ENCODE data around the gene PLEKHG3.

PLEKHG3 gene

DNA sequence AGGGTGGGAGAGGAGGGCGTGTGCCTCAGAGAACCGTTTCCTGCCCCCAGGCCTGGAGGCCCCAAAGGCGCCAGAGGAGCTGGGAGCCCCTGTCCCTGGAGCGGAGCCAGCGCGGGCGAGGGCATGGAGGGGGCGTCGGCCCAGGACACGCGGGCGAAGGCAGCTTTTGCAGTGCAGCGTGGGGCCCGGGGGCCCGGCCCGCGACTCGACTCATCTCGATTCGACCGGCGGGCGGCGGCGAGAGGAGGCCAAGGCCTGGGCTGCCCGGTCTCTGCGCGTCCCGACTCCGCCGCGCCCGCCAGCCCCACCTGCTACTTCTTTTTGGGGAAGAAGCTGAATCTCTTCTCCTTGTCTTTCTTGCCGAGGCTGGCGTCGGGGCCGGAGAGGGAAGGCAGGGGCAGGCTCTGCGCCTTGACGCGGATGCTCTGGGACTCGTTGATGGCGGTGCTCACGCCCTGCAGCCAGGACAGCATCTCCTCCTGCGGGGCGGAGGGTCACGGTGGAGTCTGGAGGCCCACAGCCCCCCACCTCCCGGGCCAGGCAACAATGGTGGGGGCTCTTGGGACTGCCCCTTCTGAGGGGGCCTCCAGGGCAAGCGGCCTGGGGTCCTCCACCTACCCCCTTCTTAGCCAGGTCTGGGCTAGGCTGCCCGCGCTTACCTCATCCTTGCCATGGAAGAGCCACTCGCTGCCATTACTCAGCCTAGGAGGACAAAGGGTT, 44.9 kb downstream of the PLEKHG3 start:
- DNase-seq, result no peak

- no peak for DNase-seq
These were observed 48.7 kb downstream of the PLEKHG3 start for GRCh38 chr14:64752909-64753308.

- no peak for DNase-seq
These were observed 49.1 kb downstream of the PLEKHG3 start for GRCh38 chr14:64753374-64753773.

GRCh38 chr14:64753999-64754398, 49.8 kb downstream of the PLEKHG3 start:
- DNase-seq, result no peak

GRCh38 chr14:64754685-64755084, 50.5 kb downstream of the PLEKHG3 start:
- no peak for DNase-seq

- DNase-seq, result no peak
These were observed 51.6 kb downstream of the PLEKHG3 start for GRCh38 chr14:64755781-64756221.

DNA sequence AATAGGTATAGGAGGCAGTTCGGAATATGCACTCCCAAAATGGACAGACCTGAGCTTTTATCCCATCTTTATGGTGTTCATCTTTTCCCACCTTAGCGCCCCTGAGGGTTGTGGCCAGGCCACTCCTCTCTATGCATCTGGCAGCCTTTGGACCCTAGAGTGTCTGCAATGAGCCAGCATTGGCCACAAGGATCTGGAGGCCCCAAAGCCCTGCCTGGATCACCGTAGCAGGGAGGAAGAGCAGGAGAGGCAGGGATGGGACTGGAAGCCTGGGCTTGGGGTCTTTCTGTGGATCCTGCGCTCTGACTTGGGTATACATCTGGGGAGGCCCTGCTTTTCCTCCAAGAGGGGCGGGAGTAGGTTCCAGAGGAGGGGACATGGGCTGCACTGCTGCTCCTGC, 52.5 kb downstream of the PLEKHG3 start:
- no peak for DNase-seq

DNA sequence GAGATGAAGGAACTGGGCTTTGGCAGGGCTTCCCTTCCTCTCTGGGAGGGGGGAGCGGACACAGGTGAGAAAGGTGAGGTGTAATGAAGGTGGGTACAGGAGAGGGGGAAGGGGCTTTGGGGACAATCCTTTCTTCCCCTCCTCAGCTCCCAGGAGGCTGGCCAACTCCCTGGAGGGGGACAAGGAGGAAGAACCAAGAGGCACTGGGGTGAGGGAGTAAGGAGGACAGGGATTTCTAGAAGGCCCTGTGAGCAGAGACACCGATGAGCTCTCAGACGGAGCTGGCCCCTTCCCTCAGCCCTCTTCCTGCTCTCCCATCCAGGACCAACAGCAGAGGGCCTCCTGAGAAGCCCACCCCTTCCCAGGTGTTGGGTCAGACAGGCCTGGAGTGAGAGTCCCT, 53.4 kb downstream of the PLEKHG3 start:
- no peak for DNase-seq

- DNase-seq, result no peak
These were observed 53.8 kb downstream of the PLEKHG3 start for GRCh38 chr14:64758025-64758521.

DNA sequence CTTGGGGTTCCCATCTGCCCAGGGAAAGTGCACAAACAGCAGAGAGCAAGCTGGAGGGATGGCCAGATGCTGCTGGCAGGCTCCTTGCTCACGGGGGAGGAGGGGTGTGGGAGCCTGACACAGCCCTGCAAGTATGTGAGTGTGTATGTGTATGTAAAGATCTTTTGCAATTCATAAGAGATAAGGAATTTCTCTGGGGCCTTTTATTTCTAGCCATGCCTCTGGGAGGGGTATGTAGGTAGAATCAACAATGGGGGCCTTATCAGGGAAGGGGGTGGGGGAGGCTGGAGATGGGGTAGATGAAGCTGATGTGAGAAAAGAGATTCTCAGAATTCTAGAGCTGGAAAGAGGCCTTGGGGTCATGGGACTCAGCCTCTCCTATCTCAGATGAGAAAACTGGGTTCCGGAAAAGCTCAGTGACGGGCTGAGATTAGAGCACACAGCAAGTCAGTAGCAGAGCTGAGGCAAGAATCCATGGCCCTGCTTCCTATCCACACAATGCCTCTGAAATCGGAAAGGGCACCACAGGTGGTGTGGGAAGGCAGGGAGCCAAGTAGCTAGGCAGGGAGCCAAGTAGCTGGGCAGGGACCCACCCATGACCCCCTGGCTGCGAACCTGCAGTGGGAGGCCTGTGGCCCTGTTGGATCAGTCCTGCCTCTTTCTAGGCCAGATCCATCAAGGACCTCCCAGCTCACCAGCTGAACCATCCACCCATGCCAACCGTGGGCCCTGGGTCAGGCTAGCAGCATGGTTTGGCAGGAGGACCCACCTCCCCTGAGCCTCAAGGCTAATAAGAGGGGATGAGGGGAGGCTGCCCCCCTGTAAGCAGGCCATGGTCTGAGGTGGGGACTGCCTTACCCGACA, 54.7 kb downstream of the PLEKHG3 start:
- no peak for DNase-seq

GRCh38 chr14:64759555-64759938, 55.3 kb downstream of the PLEKHG3 start:
- no peak for DNase-seq

GRCh38 chr14:64760146-64760755, 56.0 kb downstream of the PLEKHG3 start:
- peak in 1 of 2 donors; percentile 59 for DNase-seq

GRCh38 chr14:64760916-64761315, 56.7 kb downstream of the PLEKHG3 start:
- DNase-seq, result no peak

- DNase-seq, result no peak
These were observed 57.3 kb downstream of the PLEKHG3 start for GRCh38 chr14:64761441-64762043.

- peak in 1 of 2 donors; percentile 5 for DNase-seq
These were observed 58.1 kb downstream of the PLEKHG3 start for GRCh38 chr14:64762044-64763034.

- DNase-seq, result no peak
These were observed 59.0 kb downstream of the PLEKHG3 start for GRCh38 chr14:64763085-64763782.

GRCh38 chr14:64763801-64764621, 59.8 kb downstream of the PLEKHG3 start:
- no peak for DNase-seq

DNA sequence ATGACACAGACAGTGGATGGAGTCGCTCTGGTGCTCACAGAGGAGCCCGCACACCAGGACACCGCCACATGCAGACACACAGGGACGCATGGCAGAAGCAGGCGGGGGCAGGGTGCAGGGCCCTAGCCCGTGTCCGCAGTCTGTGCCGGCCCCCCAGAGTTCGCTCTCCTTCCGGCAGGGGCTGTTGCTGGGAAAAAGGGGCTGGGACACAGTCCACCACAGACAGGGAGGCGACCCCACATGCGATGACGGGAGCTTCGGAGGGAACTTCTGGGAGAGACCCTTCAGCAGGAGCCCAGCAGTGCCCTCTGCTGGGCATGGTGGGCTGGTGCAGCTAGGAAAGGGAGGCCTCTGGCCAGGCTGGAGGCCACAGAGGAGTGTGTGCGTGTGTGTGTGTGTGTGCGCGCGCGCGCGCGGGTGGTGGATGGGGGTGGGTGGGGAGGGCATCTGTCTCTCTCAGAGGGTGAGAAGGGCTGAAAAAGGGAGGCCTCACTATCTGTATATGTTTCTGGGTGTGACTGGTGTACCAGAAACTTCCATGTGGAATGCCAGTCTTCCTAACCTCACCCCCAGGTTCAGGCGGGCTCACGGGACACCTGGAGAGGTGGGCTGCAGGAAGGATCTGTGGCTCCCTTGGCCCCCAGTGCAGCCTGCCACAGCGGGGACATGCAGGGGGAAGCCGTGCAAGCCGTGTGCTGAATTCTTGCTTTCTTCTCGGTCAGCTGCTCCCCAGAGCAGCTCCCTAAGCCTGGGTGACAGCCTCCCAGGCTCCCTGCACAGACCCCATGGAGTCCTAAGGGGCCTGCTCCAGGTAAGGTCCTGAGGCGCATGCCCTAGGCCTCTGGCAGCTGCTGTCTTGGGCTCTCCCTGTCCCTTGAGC, 60.7 kb downstream of the PLEKHG3 start:
- DNase-seq, result peak; percentile 24 to 82

DNA sequence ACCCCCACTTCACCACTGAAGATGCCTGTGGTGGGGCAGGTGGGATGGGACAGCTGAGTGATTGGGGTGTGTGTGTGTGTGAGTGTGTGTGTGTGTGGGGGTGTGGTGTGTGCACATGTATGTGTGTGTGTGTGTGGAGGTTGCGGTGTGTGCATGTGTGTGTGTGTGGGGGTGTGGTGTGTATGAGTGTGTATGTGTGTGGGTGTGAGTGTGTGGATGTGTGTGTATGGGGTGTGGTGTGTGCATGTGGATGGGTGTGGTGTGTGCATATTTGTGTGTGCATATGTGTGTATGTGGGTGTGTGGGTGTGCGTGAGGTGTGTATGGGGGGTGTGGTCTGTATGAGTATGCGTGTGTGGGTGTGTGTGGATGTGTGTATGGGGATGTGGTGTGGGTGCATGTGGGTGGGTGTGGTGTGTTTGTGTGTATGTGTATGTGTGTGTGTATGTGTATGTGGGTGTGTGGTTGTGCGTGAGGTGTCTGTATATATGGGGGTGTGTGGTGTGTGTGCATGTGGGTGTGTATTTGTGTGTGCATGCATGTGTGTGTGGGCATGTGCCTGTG, 61.6 kb downstream of the PLEKHG3 start:
- no peak for DNase-seq

Measured in inflammatory macrophage treated with lipopolysaccharide for 1 hour (primary cell).